CD4-positive, alpha-beta T cell (primary cell): ENCODE results near the gene GARS1. TPM values are rescaled to one million over a fixed set of nuclear protein-coding genes. Genes with fewer than 3 reads are reported as not detected.

ENCODE experiments used
- ATAC-seq: fragments of 200-7000 bp; cut with Tn5 transposase; one replicate; pipeline ENCODE4 v1.10.0; 2022; ENCODE audit warnings: mild to moderate bottlenecking; ENCODE audit not compliant: poor library complexity
- CTCF ChIA-PET: fragments of 350-600 bp; sonication (Branson Sonifier 250); formaldehyde crosslinking; loops from one replicate; lab custom pipeline; 2021; ENCODE audit warnings: antibody characterized with exemption, inconsistent platforms; lab: Charles Lee
- POLR2A ChIA-PET: fragments of 350-600 bp; sonication (Branson Sonifier 250); formaldehyde crosslinking; loops from one replicate; lab custom pipeline; 2021; ENCODE audit warnings: antibody characterized with exemption, inconsistent platforms; lab: Charles Lee
- DNase-seq, 14 experiments: peaks; one replicate each; pipeline ENCODE4 v3.0.0-alpha.2; 2013 to 2020; ENCODE audit warnings: mixed read lengths in 2 of 14
- H3K27ac ChIP-seq, 2 donors: one replicate each; pipeline versions ENCODE4 v1.5.1 to v1.7.0; 2013; ENCODE audit warnings: low read length in 2 of 2, low read depth in 1 of 2, mild to moderate bottlenecking in 1 of 2
- H3K27me3 ChIP-seq, 2 experiments: 1 replicate in 1 of 2; 2 replicates in 1 of 2; pipeline versions ENCODE4 v1.6.1 to v1.7.0; 2013; ENCODE audit warnings: low read length in 2 of 2, control low read depth in 1 of 2, mild to moderate bottlenecking in 1 of 2, moderate library complexity in 1 of 2; ENCODE audit not compliant: insufficient read depth in 2 of 2, control insufficient read depth in 1 of 2
- H3K36me3 ChIP-seq: one replicate; pipeline ENCODE4 v1.6.1; 2013; ENCODE audit warnings: low read length, control low read depth; ENCODE audit not compliant: insufficient read depth
- H3K4me1 ChIP-seq: one replicate; pipeline ENCODE4 v1.6.1; 2013; ENCODE audit warnings: low read length, control low read depth; ENCODE audit not compliant: insufficient read depth
- H3K4me3 ChIP-seq: one replicate; pipeline ENCODE4 v1.5.1; 2013; ENCODE audit warnings: mild to moderate bottlenecking, low read length, moderate library complexity
- H3K9me3 ChIP-seq, 2 experiments: 1 replicate in 1 of 2; 2 replicates in 1 of 2; pipeline versions ENCODE4 v1.6.1 to v1.7.0; 2013; ENCODE audit warnings: low read length in 2 of 2, mild to moderate bottlenecking in 2 of 2, control low read depth in 1 of 2, moderate library complexity in 1 of 2; ENCODE audit not compliant: control insufficient read depth in 1 of 2, insufficient read depth in 1 of 2
- H3K27ac Mint-ChIP-seq: one replicate; pipeline ENCODE4 v1.8.0; 2020; ENCODE audit warnings: mixed read lengths
- H3K27me3 Mint-ChIP-seq: one replicate; pipeline ENCODE4 v1.8.0; 2021; ENCODE audit warnings: mixed read lengths
- H3K36me3 Mint-ChIP-seq: one replicate; pipeline ENCODE4 v1.8.0; 2021; ENCODE audit warnings: low read depth, mixed read lengths
- H3K4me1 Mint-ChIP-seq: one replicate; pipeline ENCODE4 v1.8.0; 2021; ENCODE audit warnings: low read depth, mixed read lengths
- H3K4me3 Mint-ChIP-seq: one replicate; pipeline ENCODE4 v1.8.0; 2020; ENCODE audit warnings: mild to moderate bottlenecking, mixed read lengths
- H3K9me3 Mint-ChIP-seq: one replicate; pipeline ENCODE4 v1.8.0; 2020; ENCODE audit warnings: mixed read lengths
- intact Hi-C, 2 experiments: fragments of 100-400 bp; cut with DNase I in 1 of 2; cut with micrococcal nuclease in 1 of 2; formaldehyde crosslinking; loops; one replicate each; pipeline versions ENCODE4 v1.15.1 to v1.9.0; 2023 to 2025; cut with DNase I, micrococcal nuclease
- total RNA-seq, 174 experiments: library from RNA in 2 of 174; stranded (reverse) in 2 of 174; gene quantifications; one replicate each; pipeline ENCODE4 v1.2.3 and lab custom pipeline; 2021 to 2026
- TF ChIP-seq, protein P1 (sequence below): fragments of 200-600 bp; IDR thresholded peaks from one replicate; pipeline ENCODE4 v1.8.0; 2022; ENCODE audit warnings: antibody characterized with exemption, mild to moderate bottlenecking

GARS1 gene
- total RNA-seq, 2 experiments from 2014 or later = 127 to 132 TPM

DNA sequence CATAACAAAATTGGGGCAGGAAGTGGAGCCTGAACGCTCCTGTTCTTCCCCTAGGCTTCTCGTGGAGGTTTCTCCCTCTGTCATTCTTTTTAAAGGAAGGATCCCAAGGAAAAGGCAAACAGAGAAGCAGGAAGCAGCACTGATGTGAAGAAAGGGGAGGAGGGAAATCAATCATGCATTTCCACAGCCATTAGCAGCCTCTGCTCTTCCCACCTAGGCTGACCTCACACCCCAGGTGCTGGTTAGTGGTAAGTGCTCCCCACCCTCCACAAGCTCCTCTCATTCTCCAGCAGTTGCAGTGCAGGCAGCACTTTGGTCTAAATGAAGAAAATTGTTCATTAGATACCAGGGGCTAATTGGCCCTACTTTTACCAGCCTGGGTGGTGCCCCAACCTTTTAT, 85.0 kb downstream of the GARS1 start:
- CTCF ChIA-PET = interaction anchor here (1.0 kb wide), 1 partner anchor 59 kb away, joined by 3 read pairs; no protein-coding TSS in a partner anchor
- peaks cover 20% of the 10 kb centered on the region for H3K4me1 Mint-ChIP-seq
- POLR2A ChIA-PET = no interaction called here
- intact Hi-C loops = no loop called here
- no peak for DNase-seq
- H3K27me3 Mint-ChIP-seq = peaks cover 81% of the 10 kb centered on the region
- no peak overlapping the region for H3K4me3 Mint-ChIP-seq
- Histone ChIP-seq H3K27ac (no peak overlapping the region), H3K9me3 (peaks cover 0 to 10% of the 10 kb centered on the region in 2 experiments), H3K36me3 (no peaks in the 10 kb centered on the region), H3K4me3 (no peak overlapping the region), H3K27me3 (peaks cover 43 to 47% of the 10 kb centered on the region in 2 experiments), H3K4me1 (peaks cover 18% of the 10 kb centered on the region)
- no peak for ATAC-seq
- no peaks in the 10 kb centered on the region for H3K36me3 Mint-ChIP-seq
- H3K27ac Mint-ChIP-seq = no peak overlapping the region
- TF ChIP-seq, protein P1, sequence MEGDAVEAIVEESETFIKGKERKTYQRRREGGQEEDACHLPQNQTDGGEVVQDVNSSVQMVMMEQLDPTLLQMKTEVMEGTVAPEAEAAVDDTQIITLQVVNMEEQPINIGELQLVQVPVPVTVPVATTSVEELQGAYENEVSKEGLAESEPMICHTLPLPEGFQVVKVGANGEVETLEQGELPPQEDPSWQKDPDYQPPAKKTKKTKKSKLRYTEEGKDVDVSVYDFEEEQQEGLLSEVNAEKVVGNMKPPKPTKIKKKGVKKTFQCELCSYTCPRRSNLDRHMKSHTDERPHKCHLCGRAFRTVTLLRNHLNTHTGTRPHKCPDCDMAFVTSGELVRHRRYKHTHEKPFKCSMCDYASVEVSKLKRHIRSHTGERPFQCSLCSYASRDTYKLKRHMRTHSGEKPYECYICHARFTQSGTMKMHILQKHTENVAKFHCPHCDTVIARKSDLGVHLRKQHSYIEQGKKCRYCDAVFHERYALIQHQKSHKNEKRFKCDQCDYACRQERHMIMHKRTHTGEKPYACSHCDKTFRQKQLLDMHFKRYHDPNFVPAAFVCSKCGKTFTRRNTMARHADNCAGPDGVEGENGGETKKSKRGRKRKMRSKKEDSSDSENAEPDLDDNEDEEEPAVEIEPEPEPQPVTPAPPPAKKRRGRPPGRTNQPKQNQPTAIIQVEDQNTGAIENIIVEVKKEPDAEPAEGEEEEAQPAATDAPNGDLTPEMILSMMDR = no peak
- no peaks in the 10 kb centered on the region for H3K9me3 Mint-ChIP-seq

DNA sequence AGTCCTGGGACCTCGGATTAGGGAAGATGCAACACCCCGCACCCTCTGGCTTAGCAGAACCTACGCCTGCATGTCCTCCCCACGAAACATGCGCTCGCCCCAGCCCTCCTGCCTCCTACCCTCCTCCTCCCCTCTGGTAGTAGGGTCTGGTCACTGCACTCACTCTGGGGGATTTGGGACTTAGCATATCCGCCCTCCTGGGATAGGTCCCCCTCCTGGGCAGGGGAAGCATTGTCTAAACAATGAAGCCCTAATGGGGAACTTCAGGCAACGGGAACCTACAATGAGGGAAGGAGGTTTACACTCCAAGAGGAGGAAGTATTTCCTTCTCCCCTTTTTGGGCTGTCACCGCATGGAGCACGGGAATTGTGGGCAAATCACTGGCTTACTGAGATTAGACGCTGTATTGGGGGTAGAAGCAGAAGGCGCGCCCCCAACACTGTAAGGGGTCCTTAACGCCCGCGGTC, 86.7 kb downstream of the GARS1 start:
- ChIA-PET POLR2A (interaction anchor here (1.1 kb wide), 1 partner anchor 47 kb away, joined by 3 read pairs; no protein-coding TSS in a partner anchor), CTCF (no interaction called here)
- H3K27me3 ChIP-seq = peaks cover 40 to 55% of the 10 kb centered on the region in 2 experiments
- H3K9me3 Mint-ChIP-seq = no peaks in the 10 kb centered on the region
- H3K4me3 Mint-ChIP-seq = peak overlapping the region; percentile 85
- H3K27ac ChIP-seq = no peak overlapping the region
- TF ChIP-seq, protein P1 = no peak
- peaks cover 0 to 10% of the 10 kb centered on the region in 2 experiments for H3K9me3 ChIP-seq
- no peak overlapping the region for H3K27ac Mint-ChIP-seq
- peaks cover 20% of the 10 kb centered on the region for H3K4me1 Mint-ChIP-seq
- peaks cover 84% of the 10 kb centered on the region for H3K27me3 Mint-ChIP-seq
- H3K4me3 ChIP-seq = no peak overlapping the region
- peaks cover 18% of the 10 kb centered on the region for H3K4me1 ChIP-seq
- no peaks in the 10 kb centered on the region for H3K36me3 ChIP-seq
- no peaks in the 10 kb centered on the region for H3K36me3 Mint-ChIP-seq
- ATAC-seq (no peak), DNase-seq (no peak)
- intact Hi-C loops = no loop called here

DNA sequence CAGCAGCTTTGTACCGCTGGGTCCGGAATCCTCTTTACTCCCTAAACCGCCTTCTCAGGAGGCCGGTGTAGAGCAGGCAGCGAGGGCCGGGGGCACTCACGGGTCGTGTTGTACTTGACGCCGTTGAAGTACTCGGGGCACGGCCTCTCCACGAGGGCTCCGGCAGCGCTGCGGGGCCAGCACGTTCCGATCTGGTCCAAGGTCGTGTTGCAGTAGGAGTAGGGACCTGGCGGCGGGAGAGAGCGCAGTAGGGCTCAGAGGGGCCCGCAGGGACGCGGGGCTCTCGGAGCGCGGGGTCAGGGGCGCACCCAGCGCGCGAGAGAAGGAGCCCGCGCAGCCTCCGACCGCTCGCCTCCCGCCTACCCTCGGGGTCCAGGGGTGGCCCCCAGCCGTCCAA, 87.1 kb downstream of the GARS1 start:
- Mint-ChIP-seq H3K9me3 (no peaks in the 10 kb centered on the region), H3K4me1 (peaks cover 20% of the 10 kb centered on the region), H3K27me3 (peaks cover 80% of the 10 kb centered on the region), H3K36me3 (no peaks in the 10 kb centered on the region), H3K27ac (no peak overlapping the region), H3K4me3 (peak overlapping the region; percentile 85)
- Histone ChIP-seq H3K4me1 (peaks cover 18% of the 10 kb centered on the region), H3K36me3 (no peaks in the 10 kb centered on the region), H3K27ac (no peak overlapping the region), H3K27me3 (peaks cover 40 to 55% of the 10 kb centered on the region in 2 experiments), H3K4me3 (peak overlapping the region; percentile 35), H3K9me3 (peaks cover 0 to 10% of the 10 kb centered on the region in 2 experiments)
- ATAC-seq = peak; percentile 40
- ChIA-PET POLR2A (interaction anchor here (0.9 to 1.3 kb wide), 3 partner anchors 46 to 59 kb away, joined by 3 to 9 read pairs (median 4); no protein-coding TSS in a partner anchor), CTCF (interaction anchor here (2.4 kb wide), 1 partner anchor 58 kb away, joined by 11 read pairs; no protein-coding TSS in a partner anchor)
- peak in 1 of 14 experiments; percentile 19 for DNase-seq
- intact Hi-C loops = loop anchor here (1.0 kb wide), 1 partner anchor 58 kb away; no protein-coding TSS in a partner anchor
- TF ChIP-seq, protein P1 = no peak
